DND-41 (cell line): ENCODE measurements around the gene TRIM69.

Experiments used
- CTCF ChIP-seq: IDR thresholded peaks from 2 replicates; pipeline ENCODE4 v1.5.1; 2012; ENCODE audit warnings: borderline replicate concordance, low read length, moderate library complexity, mild to moderate bottlenecking; ENCODE audit not compliant: poor library complexity, severe bottlenecking; ENCODE audit errors: extremely low read depth
- EZH2 ChIP-seq: IDR thresholded peaks from 3 replicates; pipeline ENCODE4 v1.6.1; 2012; ENCODE audit warnings: borderline replicate concordance, low read depth, mild to moderate bottlenecking, moderate library complexity, low read length, inconsistent platforms; ENCODE audit not compliant: severe bottlenecking

GRCh38 chr15:44780608-44781007, 44.3 kb downstream of the TRIM69 start:
- TF ChIP-seq CTCF (no peak), EZH2 (no peak)
